ENCODE data around the gene WDR4. TPM values are rescaled to one million over a fixed set of nuclear protein-coding genes. Genes with fewer than 3 reads are reported as not detected.

Gene WDR4
- total and polyA plus RNA-seq, 2 of the 13 experiments (the other 11 are each of a cell fraction or from before 2014, with no cell fraction given): 11.3 to 14.4 TPM

DNA sequence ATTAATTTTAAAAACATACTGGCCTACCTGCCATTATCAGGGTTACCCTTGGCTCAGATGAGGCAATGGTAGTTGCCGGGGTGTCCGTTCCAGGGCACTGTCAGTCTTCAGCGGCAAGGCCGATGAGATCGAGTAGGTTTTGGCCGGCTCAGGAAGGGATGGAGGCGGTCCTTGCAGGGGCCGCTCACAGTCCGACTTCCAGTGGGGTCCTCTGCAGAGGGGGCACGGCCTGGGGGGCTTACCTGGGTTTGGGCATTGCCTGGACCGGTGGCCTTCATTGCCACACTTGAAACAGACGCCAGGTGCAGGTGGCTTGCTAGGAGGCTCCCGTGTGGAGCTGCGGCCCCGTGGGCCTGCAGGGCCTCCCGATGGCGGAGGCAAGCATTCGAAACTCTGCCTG, 43.6 kb upstream of the WDR4 start:
- DNase-seq (ENCODE audit: low spot score) (no peak), ATAC-seq (no peak), FAIRE-seq (no peak)
- in situ Hi-C loops (cut with HindIII; ENCODE audit: extremely low pct_ligation_motif_present, low pct_unique_long_range_greater_than_20kb): no loop called here
- Histone ChIP-seq H3K36me3 (replicated peaks in 1 of 2; ENCODE audit: control insufficient read depth in 1 of 2, insufficient read depth in 2 of 2, low read length in 2 of 2) (no peaks in the 10 kb centered on the region), H3K4me3 (replicated peaks in 1 of 3; ENCODE audit: insufficient read depth in 1 of 3, low read depth in 2 of 3, low read length in 3 of 3) (no peak overlapping the region), H3K27me3 (ENCODE audit: control insufficient read depth in 1 of 2, insufficient read depth in 2 of 2, low read length in 2 of 2) (peaks cover 0 to 1% of the 10 kb centered on the region in 2 experiments; a peak in 2 of 5 replicates), H3K79me2 (ENCODE audit: insufficient read depth, low read length) (no peaks in the 10 kb centered on the region), H4K20me1 (ENCODE audit: insufficient read depth, low read length) (no peaks in the 10 kb centered on the region), H3K27ac (ENCODE audit: extremely low read length, insufficient read depth, low read length) (no peak overlapping the region), H2AFZ (ENCODE audit: low read length) (no peak overlapping the region), H3K4me1 (ENCODE audit: insufficient read depth, low read length) (peaks cover 14% of the 10 kb centered on the region), H3K9ac (ENCODE audit: insufficient read depth, low read depth, low read length) (no peak overlapping the region), H3K4me2 (ENCODE audit: low read depth, low read length) (no peak overlapping the region), H3K9me3 (ENCODE audit: low read length) (no peaks in the 10 kb centered on the region)
- BruUV-seq (replicated peaks): no TSS peak
- POLR2A ChIA-PET: no interaction called here
- 65% methylated on average over 12 of the region's 18 CpGs for WGBS (ENCODE audit: low lambda C conversion rate)
- CTCF ChIA-PET (ENCODE audit: low intra/inter-chr PET ratio, low total read pairs): no interaction called here
- intact Hi-C loops (cut with micrococcal nuclease; ENCODE audit: unreplicated experiment): loop anchor here (5.0 kb wide), 1 partner anchor 49 kb away; the partner anchor contains the start of gene PKNOX1
- TF ChIP-seq ZMYM2 (CRISPR knock-in tag; IDR thresholded peaks at IDR 0.05): no peak
- TF ChIP-seq SMYD3 (CRISPR knock-in tag; IDR thresholded peaks at IDR 0.05): no peak
- no peak for TF ChIP-seq NPAS2 (CRISPR knock-in tag; IDR thresholded peaks at IDR 0.05; ENCODE audit: borderline replicate concordance)
- TF ChIP-seq MEIS1 (CRISPR knock-in tag; IDR thresholded peaks at IDR 0.05; ENCODE audit: borderline replicate concordance): no peak
- TF ChIP-seq ZNF34 (CRISPR knock-in tag; IDR thresholded peaks at IDR 0.05; ENCODE audit: borderline replicate concordance): no peak
- TF ChIP-seq PCBP1 (IDR thresholded peaks at IDR 0.05; ENCODE audit: borderline replicate concordance, low read depth, low read length): no peak
- no peak for TF ChIP-seq MYC (CRISPR knock-in tag; IDR thresholded peaks at IDR 0.05; ENCODE audit: borderline replicate concordance)
- no peak for TF ChIP-seq ATF4 (CRISPR knock-in tag; IDR thresholded peaks at IDR 0.05)
- no peak for TF ChIP-seq PITX1 (CRISPR knock-in tag; IDR thresholded peaks at IDR 0.05)
- TF ChIP-seq, protein P1, sequence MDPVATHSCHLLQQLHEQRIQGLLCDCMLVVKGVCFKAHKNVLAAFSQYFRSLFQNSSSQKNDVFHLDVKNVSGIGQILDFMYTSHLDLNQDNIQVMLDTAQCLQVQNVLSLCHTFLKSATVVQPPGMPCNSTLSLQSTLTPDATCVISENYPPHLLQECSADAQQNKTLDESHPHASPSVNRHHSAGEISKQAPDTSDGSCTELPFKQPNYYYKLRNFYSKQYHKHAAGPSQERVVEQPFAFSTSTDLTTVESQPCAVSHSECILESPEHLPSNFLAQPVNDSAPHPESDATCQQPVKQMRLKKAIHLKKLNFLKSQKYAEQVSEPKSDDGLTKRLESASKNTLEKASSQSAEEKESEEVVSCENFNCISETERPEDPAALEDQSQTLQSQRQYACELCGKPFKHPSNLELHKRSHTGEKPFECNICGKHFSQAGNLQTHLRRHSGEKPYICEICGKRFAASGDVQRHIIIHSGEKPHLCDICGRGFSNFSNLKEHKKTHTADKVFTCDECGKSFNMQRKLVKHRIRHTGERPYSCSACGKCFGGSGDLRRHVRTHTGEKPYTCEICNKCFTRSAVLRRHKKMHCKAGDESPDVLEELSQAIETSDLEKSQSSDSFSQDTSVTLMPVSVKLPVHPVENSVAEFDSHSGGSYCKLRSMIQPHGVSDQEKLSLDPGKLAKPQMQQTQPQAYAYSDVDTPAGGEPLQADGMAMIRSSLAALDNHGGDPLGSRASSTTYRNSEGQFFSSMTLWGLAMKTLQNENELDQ (CRISPR knock-in tag; IDR thresholded peaks at IDR 0.05; ENCODE audit: borderline replicate concordance): no peak
- no peak for TF ChIP-seq ZNF747 (CRISPR knock-in tag; IDR thresholded peaks at IDR 0.05; ENCODE audit: borderline replicate concordance)
- TF ChIP-seq ZNF235 (CRISPR knock-in tag; IDR thresholded peaks at IDR 0.05; ENCODE audit: borderline replicate concordance): no peak
- no peak for TF ChIP-seq ZNF878 (CRISPR knock-in tag; IDR thresholded peaks at IDR 0.05)
- no peak for TF ChIP-seq ZNF567 (CRISPR knock-in tag; IDR thresholded peaks at IDR 0.05; ENCODE audit: borderline replicate concordance)
- TF ChIP-seq CREBL2 (CRISPR knock-in tag; IDR thresholded peaks at IDR 0.05; ENCODE audit: borderline replicate concordance): no peak
- TF ChIP-seq RFX5 (IDR thresholded peaks at IDR 0.05; ENCODE audit: low read depth, low read length): no peak
- no peak for TF ChIP-seq ZNF496 (CRISPR knock-in tag; IDR thresholded peaks at IDR 0.05; ENCODE audit: insufficient replicate concordance)
- TF ChIP-seq ZNF512B (CRISPR knock-in tag; IDR thresholded peaks at IDR 0.05; ENCODE audit: borderline replicate concordance): no peak
- TF ChIP-seq KDM4B (CRISPR knock-in tag; IDR thresholded peaks at IDR 0.05): no peak

Data from HepG2 (cell line).